ENCODE data around the gene TLR10.
"Not testable (repeated sequence)": the region's sequence is repeated elsewhere in the genome, so short reads cannot be mapped to it uniquely, and the experiment has no call there.

TLR10 gene, protein sequence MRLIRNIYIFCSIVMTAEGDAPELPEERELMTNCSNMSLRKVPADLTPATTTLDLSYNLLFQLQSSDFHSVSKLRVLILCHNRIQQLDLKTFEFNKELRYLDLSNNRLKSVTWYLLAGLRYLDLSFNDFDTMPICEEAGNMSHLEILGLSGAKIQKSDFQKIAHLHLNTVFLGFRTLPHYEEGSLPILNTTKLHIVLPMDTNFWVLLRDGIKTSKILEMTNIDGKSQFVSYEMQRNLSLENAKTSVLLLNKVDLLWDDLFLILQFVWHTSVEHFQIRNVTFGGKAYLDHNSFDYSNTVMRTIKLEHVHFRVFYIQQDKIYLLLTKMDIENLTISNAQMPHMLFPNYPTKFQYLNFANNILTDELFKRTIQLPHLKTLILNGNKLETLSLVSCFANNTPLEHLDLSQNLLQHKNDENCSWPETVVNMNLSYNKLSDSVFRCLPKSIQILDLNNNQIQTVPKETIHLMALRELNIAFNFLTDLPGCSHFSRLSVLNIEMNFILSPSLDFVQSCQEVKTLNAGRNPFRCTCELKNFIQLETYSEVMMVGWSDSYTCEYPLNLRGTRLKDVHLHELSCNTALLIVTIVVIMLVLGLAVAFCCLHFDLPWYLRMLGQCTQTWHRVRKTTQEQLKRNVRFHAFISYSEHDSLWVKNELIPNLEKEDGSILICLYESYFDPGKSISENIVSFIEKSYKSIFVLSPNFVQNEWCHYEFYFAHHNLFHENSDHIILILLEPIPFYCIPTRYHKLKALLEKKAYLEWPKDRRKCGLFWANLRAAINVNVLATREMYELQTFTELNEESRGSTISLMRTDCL
- 0 to 0.73 (median 0.25) reads per million in 18 experiments for total RNA-seq

GRCh38 chr4:38782452-38783108 lies at the start of gene TLR10:
Gene TLR10 (minus strand): TSS chr4:38782990. CDS start chr4:38775590, 7,400 bp downstream.
- peak; percentile 53 to 66 for DNase-seq

- peak in 1 of 2 donors; percentile 31 for DNase-seq
These were observed 49.4 kb upstream of the TLR10 start for GRCh38 chr4:38832206-38832605.

DNA sequence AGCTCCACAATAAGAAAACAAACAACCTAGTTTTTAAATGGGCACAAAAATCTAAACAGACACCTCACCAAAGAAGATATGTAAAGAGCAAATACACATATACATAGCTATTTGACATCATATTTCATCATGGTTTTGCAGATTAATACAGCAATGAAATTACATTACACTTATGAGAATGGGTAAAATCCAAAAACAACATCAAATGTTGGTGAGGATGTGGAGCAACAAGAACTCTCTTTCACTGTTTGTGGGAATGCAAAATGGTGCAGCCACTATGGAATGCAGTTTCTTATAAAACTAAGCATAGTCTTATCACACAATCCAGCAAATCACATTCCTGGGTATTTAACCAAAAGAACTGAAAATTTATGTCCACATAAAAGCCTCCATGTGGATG lies 48.9 kb upstream of the TLR10 start:
- no peak for DNase-seq

- no peak for DNase-seq
These were observed 46.4 kb upstream of the TLR10 start for GRCh38 chr4:38829237-38829636.

DNA sequence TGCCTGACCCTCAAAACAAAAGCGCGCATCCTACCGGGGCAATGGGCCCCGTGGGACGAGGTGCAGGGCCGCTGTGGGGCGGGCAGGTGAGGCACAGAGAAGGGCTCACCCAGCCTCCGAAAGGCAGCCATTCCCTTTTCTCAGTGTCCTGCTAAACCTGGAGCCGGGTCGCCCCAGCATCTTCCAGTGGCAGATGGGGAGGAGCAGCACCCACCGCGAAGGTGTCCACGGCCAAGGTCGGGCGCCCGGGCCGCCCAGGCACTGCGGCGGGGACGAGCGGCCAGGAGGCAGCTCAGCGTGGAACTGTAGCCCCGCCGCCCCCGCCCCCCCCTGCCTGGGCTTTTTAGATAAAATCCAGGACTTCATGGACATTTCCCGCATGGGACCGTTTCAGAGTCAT lies 41.0 kb upstream of the TLR10 start:
- DNase-seq = no peak

- DNase-seq = no peak
These were observed 40.0 kb upstream of the TLR10 start for GRCh38 chr4:38822748-38823303.

GRCh38 chr4:38821739-38822138 lies 38.9 kb upstream of the TLR10 start:
- no peak for DNase-seq

GRCh38 chr4:38820329-38821061 lies 37.7 kb upstream of the TLR10 start:
- no peak for DNase-seq

DNA sequence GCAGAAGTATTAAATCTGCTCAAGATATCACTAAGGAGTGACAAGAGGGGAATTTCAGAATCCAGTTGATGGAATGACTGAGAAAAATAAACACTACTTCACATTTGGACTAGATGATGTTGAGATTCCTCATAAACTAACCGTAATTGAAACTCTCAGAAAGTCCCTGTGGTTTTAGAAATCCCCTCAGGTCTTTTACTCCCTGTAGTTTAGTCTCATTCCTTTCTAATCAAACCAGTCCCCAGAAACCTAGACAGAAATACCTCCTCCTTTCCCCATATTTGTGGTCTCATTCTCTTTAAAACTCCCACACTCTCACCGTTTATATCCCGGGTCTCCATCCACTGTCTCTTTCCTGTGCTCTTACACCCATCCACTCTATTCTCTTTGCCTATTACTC lies 36.8 kb upstream of the TLR10 start:
- no peak for DNase-seq

- peak; percentile 72 to 79 for DNase-seq
These were observed 35.7 kb upstream of the TLR10 start for GRCh38 chr4:38818441-38818976.

GRCh38 chr4:38815885-38816782 lies 33.3 kb upstream of the TLR10 start:
- peak; percentile 91 to 94 for DNase-seq

GRCh38 chr4:38814386-38814785 lies 31.6 kb upstream of the TLR10 start:
- peak in 1 of 2 donors; percentile 30 for DNase-seq

DNA sequence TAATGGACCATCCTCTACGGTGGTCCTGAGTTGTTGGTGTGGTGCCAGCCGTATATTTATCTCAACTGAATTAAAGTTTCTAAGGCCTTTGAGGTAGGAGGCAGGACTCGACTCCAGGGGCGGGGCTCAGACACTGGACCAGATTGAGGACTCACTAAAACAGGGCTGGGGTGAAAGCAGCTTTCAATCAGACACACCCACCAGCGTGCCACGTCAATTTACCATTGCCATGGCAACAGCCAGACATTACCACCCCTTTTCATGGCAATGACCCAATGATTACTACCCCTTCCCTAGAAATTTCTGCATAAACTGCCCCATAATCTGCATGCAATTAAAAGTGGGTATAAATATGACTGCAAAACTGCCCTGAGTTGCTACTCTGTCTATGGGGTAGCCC lies 28.5 kb upstream of the TLR10 start:
- DNase-seq = no peak

DNA sequence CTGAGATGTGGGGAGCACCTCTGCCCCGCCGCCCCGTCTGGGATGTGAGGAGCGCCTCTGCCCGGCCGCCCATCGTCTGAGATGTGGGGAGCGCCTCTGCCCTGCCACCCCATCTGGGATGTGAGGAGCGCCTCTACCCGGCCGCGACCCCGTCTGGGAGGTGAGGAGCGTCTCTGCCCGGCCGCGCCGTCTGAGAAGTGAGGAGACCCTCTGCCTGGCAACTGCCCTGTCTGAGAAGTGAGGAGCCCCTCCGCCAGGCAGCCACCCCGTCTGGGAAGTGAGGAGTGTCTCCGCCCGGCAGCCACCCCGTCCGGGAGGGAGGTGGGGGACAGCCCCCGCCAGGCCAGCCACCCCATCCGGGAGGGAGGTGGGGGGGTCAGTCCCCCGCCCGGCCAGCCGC lies 24.7 kb upstream of the TLR10 start:
- DNase-seq = not testable (repeated sequence)

DNA sequence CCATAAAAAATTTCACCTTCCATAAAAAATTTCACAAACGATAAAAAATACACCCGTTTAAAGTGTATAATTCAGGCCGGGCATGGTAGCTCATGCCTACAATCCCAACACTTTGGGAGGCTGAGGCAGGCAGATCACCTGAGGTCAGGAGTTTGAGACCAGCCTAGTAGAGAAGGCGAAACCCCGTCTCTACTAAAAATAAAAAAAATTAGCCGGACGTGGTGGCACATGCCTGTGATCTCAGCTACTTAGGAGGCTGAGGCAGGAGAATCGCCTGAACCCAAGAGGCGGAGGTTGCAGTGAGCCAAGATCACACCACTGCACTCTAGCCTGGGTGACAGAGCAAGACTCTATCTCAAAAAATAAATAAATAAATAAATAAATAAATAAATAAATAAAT lies 23.5 kb upstream of the TLR10 start:
- DNase-seq = not testable (repeated sequence)

- DNase-seq = peak; percentile 88 to 89
These were observed 22.8 kb upstream of the TLR10 start for GRCh38 chr4:38805530-38806145.

DNA sequence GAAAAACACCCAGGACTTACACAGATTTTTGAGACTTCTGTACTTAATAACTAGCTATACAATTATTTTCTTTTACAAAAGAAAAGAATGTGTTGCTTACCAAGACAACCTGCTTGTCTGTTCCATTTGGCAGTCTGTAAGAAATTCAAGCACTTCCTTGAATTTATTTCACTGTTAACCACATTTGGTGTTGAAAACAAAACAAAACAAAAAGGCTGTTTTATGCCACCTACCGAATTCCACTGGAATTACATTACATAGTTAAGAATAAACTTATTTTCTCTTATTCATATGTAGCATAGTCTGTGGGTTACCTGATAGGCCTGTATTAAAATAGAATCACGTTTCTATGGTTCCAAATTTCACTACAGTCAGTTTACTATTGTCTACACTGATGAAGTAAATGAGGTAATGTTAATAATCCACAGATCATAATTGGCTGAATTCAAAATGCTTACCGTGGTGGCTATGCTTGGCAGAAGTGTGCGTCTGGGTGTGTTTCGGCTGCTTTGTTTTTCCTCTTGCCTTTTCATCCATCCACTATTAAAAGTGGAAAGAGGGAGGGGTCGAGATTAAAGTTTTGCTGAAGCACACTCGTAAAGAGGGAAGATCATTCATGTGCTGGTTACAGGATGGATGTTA lies 22.0 kb upstream of the TLR10 start, which contains the start of gene TLR1:
Gene TLR1, minus strand, starts transcription at position 138 of the 642 bp plus-strand sequence. CDS start 5,960 bp downstream, outside the sequence.
- DNase-seq = peak; percentile 79 to 96

- peak; percentile 26 to 51 for DNase-seq
These were observed 21.3 kb upstream of the TLR10 start for GRCh38 chr4:38803833-38804653.

All from inflammatory macrophage (primary cell).